Gastroesophageal sphincter (tissue), 4 donors: ENCODE results near the gene PDPN. TPM values are rescaled to one million over a fixed set of nuclear protein-coding genes. Genes with fewer than 3 reads are reported as not detected.

Experiments
- ATAC-seq: fragments of 150-250 bp; one replicate; pipeline ENCODE4 v1.9.1; 2016; ENCODE audit warnings: mild to moderate bottlenecking, moderate library complexity
- H3K27ac ChIP-seq, 4 donors: fragments of 200-600 bp; sonication (generic) in 3 of 4; 1 replicate in 3 of 4; 2 replicates in 1 of 4; pipeline ENCODE4 v1.5.1; 2016 to 2019
- H3K27me3 ChIP-seq: fragments of 200-600 bp; sonication (generic); one replicate; pipeline ENCODE4 v1.5.1; 2019
- H3K36me3 ChIP-seq, 2 donors: fragments of 200-600 bp; sonication (generic); one replicate each; pipeline ENCODE4 v1.5.1; 2019; ENCODE audit warnings: control low read depth in 1 of 2
- H3K4me1 ChIP-seq, 3 donors: fragments of 200-600 bp; sonication (generic); 1 replicate in 2 of 3; 2 replicates in 1 of 3; pipeline ENCODE4 v1.5.1; 2016 to 2019; ENCODE audit warnings: control low read depth in 2 of 3
- H3K4me3 ChIP-seq, 2 donors: fragments of 200-600 bp; sonication (generic); one replicate each; pipeline ENCODE4 v1.5.1; 2019; ENCODE audit warnings: mild to moderate bottlenecking in 1 of 2, moderate library complexity in 1 of 2
- H3K9me3 ChIP-seq, 3 donors: fragments of 200-600 bp; sonication (generic); one replicate each; pipeline ENCODE4 v1.5.1; 2017 to 2019; ENCODE audit warnings: control low read depth in 2 of 3
- CTCF ChIP-seq, 4 experiments: fragments of 200-600 bp in 2 of 4; fragments of 450-650 bp in 2 of 4; sonication (generic) in 1 of 4; IDR thresholded peaks; one replicate each; pipeline ENCODE4 v1.5.1; 2017 to 2019; ENCODE audit warnings: antibody characterized with exemption in 4 of 4, mild to moderate bottlenecking in 2 of 4, moderate library complexity in 2 of 4
- EP300 ChIP-seq: sonication (generic); formaldehyde crosslinking; IDR thresholded peaks from one replicate; pipeline ENCODE4 v1.6.1; 2017; ENCODE audit warnings: antibody characterized with exemption, mild to moderate bottlenecking
- POLR2A ChIP-seq, 2 donors: fragments of 450-650 bp; IDR thresholded peaks; one replicate each; pipeline ENCODE4 v1.6.1; 2017; ENCODE audit warnings: antibody characterized with exemption in 2 of 2, mild to moderate bottlenecking in 2 of 2, moderate library complexity in 1 of 2
- POLR2AphosphoS5 ChIP-seq: sonication (generic); formaldehyde crosslinking; IDR thresholded peaks from one replicate; pipeline ENCODE4 v1.6.1; 2017; ENCODE audit warnings: antibody characterized with exemption
- WGBS, 2 donors: methylation state at CpG; one replicate each; pipeline ENCODE4 v1.1.5; 2018; ENCODE audit warnings: low coverage in 1 of 2; 5-methylcytosine and 5-hydroxymethylcytosine counted together
- total RNA-seq, 4 donors: library from RNA; depleted of rRNA; stranded (reverse); fragments of >200 nt; gene quantifications; one replicate each; pipeline ENCODE4 v1.1.0, GENCODE V29; 2016

Gene PDPN
- total RNA-seq, 4 donors from 2014 or later: 10.9 to 31.6 (median 17.3) TPM

DNA sequence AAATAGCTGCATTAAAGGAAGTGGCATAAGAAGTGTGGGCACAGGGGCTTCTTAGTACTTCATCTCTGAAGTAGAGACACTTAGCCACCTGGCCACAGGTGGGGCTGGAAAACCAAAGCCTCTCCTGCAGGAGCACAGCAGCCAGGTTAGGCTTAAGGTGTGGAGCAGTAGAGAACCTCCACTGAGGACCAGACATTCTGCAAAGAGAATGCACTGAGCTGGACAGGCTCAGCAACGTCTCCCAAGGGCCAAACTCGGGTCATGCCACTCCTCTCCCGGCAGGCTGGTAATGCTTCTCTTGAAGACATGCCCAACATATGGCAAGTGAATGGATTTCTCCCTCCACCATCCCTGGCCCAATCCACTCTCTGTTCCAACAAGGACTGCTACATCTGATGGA is 36.8 kb upstream of the PDPN start:
- Histone ChIP-seq H3K27ac (no peak overlapping the region), H3K36me3 (no peaks in the 10 kb centered on the region), H3K4me1 (peaks cover 0 to 13% (median 0%) of the 10 kb centered on the region in 3 donors), H3K27me3 (peaks cover 6% of the 10 kb centered on the region), H3K9me3 (no peaks in the 10 kb centered on the region), H3K4me3 (no peak overlapping the region)
- no peak for TF ChIP-seq EP300
- TF ChIP-seq POLR2A (IDR thresholded peaks at IDR 0.05): no peak
- TF ChIP-seq POLR2AphosphoS5: no peak
- no peak for TF ChIP-seq CTCF (IDR thresholded peaks at IDR 0.05)
- WGBS, 2 donors: 58 to 72% methylated on average over 3 of the region's 3 CpGs
- ATAC-seq: no peak

DNA sequence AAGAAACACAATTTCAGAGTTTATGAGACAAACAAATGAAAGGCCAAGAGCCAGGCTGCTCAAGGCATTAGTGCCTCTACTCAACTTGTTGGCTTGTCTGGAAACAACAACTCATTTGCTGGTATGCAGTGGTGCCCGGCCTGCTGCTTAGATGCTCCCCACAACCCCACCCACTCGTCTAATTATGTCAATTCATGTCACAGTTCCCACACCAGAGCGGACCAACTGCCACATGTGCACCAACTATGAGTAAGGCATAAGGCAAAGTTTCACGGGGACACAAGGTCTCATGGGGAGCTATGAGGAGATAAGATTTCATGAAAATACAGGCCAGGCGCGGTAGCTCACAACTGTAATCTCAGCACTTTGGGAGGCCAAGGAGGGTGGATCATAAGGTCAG is 35.4 kb upstream of the PDPN start:
- no peak for TF ChIP-seq EP300
- no peak for TF ChIP-seq POLR2AphosphoS5
- TF ChIP-seq POLR2A (IDR thresholded peaks at IDR 0.05): no peak
- no peak for TF ChIP-seq CTCF (IDR thresholded peaks at IDR 0.05)
- no peak overlapping the region for H3K27ac ChIP-seq
- no peaks in the 10 kb centered on the region for H3K9me3 ChIP-seq
- ATAC-seq: no peak
- no peak overlapping the region for H3K4me3 ChIP-seq
- peaks cover 0 to 11% (median 0%) of the 10 kb centered on the region in 3 donors for H3K4me1 ChIP-seq
- peaks cover 6% of the 10 kb centered on the region for H3K27me3 ChIP-seq
- 83 to 88% methylated on average over 3 to 6 of the region's 6 CpGs for WGBS, 2 donors
- no peaks in the 10 kb centered on the region for H3K36me3 ChIP-seq

- 73 to 75% methylated on average over 6 of the region's 6 CpGs for WGBS, 2 donors
- no peaks in the 10 kb centered on the region for H3K9me3 ChIP-seq
- no peak for TF ChIP-seq CTCF (IDR thresholded peaks at IDR 0.05)
- no peak for TF ChIP-seq POLR2AphosphoS5
- TF ChIP-seq POLR2A (IDR thresholded peaks at IDR 0.05): no peak
- no peak for TF ChIP-seq EP300
- H3K27ac ChIP-seq: no peak overlapping the region
- ATAC-seq: no peak
- H3K27me3 ChIP-seq: peaks cover 6% of the 10 kb centered on the region
- no peaks in the 10 kb centered on the region for H3K36me3 ChIP-seq
- H3K4me1 ChIP-seq: peaks cover 0 to 4% (median 0%) of the 10 kb centered on the region in 3 donors
- no peak overlapping the region for H3K4me3 ChIP-seq
Measured at GRCh38 chr1:13549021-13549420, 34.6 kb upstream of the PDPN start.

DNA sequence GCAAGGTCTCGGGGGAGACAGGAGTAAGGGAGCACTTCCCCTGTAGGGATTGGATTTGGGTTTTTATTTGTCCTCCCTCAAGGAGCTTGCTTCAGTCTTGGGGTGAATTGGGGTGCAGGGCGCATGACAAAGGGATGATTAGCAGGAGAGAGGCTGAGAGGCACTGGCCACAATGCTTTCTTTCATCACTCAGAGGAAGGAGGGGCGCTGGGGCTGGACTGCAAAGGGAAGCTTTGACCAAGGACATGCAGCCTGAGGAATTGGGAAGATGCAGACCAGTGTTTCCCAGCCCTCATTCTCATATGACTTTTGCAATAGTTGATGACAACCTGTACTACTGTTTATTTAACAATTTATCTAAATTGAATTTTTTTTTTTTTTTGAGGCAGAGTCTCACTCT is 34.1 kb upstream of the PDPN start:
- no peak for ATAC-seq
- no peaks in the 10 kb centered on the region for H3K36me3 ChIP-seq
- 31 to 50% methylated on average over 2 of the region's 3 CpGs for WGBS, 2 donors
- H3K4me1 ChIP-seq: no peaks in the 10 kb centered on the region
- TF ChIP-seq POLR2A (IDR thresholded peaks at IDR 0.05): no peak
- no peak for TF ChIP-seq POLR2AphosphoS5
- TF ChIP-seq CTCF (IDR thresholded peaks at IDR 0.05): no peak
- no peak for TF ChIP-seq EP300
- no peak overlapping the region for H3K4me3 ChIP-seq
- H3K9me3 ChIP-seq: no peaks in the 10 kb centered on the region
- H3K27ac ChIP-seq: no peak overlapping the region
- peaks cover 6% of the 10 kb centered on the region for H3K27me3 ChIP-seq

DNA sequence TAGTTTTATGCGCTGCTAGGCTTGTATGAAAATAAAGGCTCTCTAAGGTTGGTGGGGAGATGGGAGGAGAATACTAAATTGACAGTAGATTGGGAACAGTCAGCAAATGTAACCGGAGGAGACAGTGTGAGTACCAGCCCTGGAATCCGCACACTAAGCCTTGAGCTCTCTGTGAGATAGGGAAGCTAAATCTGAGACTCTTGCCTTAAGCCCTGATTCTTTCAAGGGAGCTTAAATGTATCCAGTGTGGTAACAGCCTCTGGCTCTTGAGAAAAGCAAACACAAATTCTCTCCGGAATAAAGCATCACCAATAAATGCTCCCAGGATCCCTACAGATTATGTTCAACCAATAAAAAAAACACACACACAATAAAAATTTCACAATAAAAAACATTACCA is 33.0 kb upstream of the PDPN start:
- H3K4me3 ChIP-seq: no peak overlapping the region
- H3K36me3 ChIP-seq: no peaks in the 10 kb centered on the region
- 54 to 57% methylated on average over 3 to 4 of the region's 4 CpGs for WGBS, 2 donors
- ATAC-seq: no peak
- H3K27ac ChIP-seq: no peak overlapping the region
- TF ChIP-seq POLR2AphosphoS5: no peak
- TF ChIP-seq POLR2A (IDR thresholded peaks at IDR 0.05): no peak
- no peak for TF ChIP-seq EP300
- no peak for TF ChIP-seq CTCF (IDR thresholded peaks at IDR 0.05)
- H3K9me3 ChIP-seq: no peaks in the 10 kb centered on the region
- H3K27me3 ChIP-seq: peaks cover 6% of the 10 kb centered on the region
- H3K4me1 ChIP-seq: no peaks in the 10 kb centered on the region
